Endothelial cell of umbilical vein (primary cell): ENCODE results near the gene MIEF1. TPM values are rescaled to one million over a fixed set of nuclear protein-coding genes. Genes with fewer than 3 reads are reported as not detected.

Source experiments
- BruUV-seq: library from RNA; stranded (reverse); fragments of 400-500 nt; replicated peaks from 2 replicates; lab custom pipeline; 2021; lab: Mats Ljungman, UMichigan
- CTCF ChIA-PET: fragments of 300-600, 350-600 bp; sonication (Branson Sonifier 250); formaldehyde crosslinking; loops from one replicate; lab custom pipeline; 2021; ENCODE audit warnings: antibody characterized with exemption, inconsistent platforms; lab: Charles Lee
- POLR2A ChIA-PET: fragments of 300-600, 350-600 bp; sonication (Branson Sonifier 250); formaldehyde crosslinking; loops from one replicate; lab custom pipeline; 2021; ENCODE audit warnings: antibody characterized with exemption, inconsistent platforms; lab: Charles Lee
- DNase-seq: peaks from one replicate; pipeline ENCODE4 v3.0.0-alpha.2; 2011; ENCODE audit warnings: low read depth, low spot score
- FAIRE-seq: peaks from 2 replicates; lab custom pipeline; 2011; peaks lifted over from hg19 to GRCh38; lab: Jason Lieb, UNC
- H2AFZ ChIP-seq: 2 replicates; pipeline ENCODE4 v1.6.0; 2012; ENCODE audit warnings: low read depth, low read length, control low read depth, inconsistent platforms
- H3K27ac ChIP-seq: 2 replicates; pipeline ENCODE4 v1.5.1; 2011; ENCODE audit warnings: low read depth, mild to moderate bottlenecking, control low read depth, low read length, moderate library complexity; ENCODE audit not compliant: insufficient read depth
- H3K27me3 ChIP-seq, 2 experiments: 2 replicates each; pipeline versions ENCODE4 v1.6.0 to v1.6.1; 2011; ENCODE audit warnings: low read length in 2 of 2, mixed read lengths in 1 of 2; ENCODE audit not compliant: control insufficient read depth in 2 of 2, insufficient read depth in 2 of 2
- H3K36me3 ChIP-seq, 2 experiments: 2 replicates in 1 of 2; 3 replicates in 1 of 2; pipeline ENCODE4 v1.5.1; 2011; ENCODE audit warnings: low read length in 2 of 2, mild to moderate bottlenecking in 1 of 2, moderate library complexity in 1 of 2; ENCODE audit not compliant: control insufficient read depth in 2 of 2, insufficient read depth in 2 of 2; ENCODE audit errors: extremely low read depth in 1 of 2
- H3K4me1 ChIP-seq: 3 replicates; pipeline ENCODE4 v1.5.1; 2011; ENCODE audit warnings: mild to moderate bottlenecking, low read length; ENCODE audit not compliant: control insufficient read depth, insufficient read depth; ENCODE audit errors: extremely low read depth
- H3K4me2 ChIP-seq: 2 replicates; pipeline ENCODE4 v1.6.1; 2011; ENCODE audit warnings: low read length, control low read depth, mixed read lengths; ENCODE audit not compliant: insufficient read depth
- H3K4me3 ChIP-seq, 3 experiments: fragments of 200-600 bp in 1 of 3; sonication (generic), shearing (Covaris generic) in 1 of 3; replicated peaks in 1 of 3; 2 replicates each; pipeline ENCODE4 v1.5.1; 2011 to 2016; ENCODE audit warnings: control low read depth in 3 of 3, low read length in 3 of 3, mild to moderate bottlenecking in 2 of 3, inconsistent platforms in 1 of 3, low read depth in 1 of 3, moderate library complexity in 1 of 3; ENCODE audit not compliant: insufficient read depth in 1 of 3
- H3K79me2 ChIP-seq: 2 replicates; pipeline ENCODE4 v1.6.0; 2012; ENCODE audit warnings: low read length, inconsistent platforms; ENCODE audit not compliant: control insufficient read depth, insufficient read depth
- H3K9ac ChIP-seq: replicated peaks from 2 replicates; pipeline ENCODE3; 2011; ENCODE audit warnings: low read length, control low read depth; ENCODE audit not compliant: insufficient read depth; ENCODE audit errors: extremely low read depth
- H3K9me1 ChIP-seq: replicated peaks from 3 replicates; pipeline ENCODE4 v1.6.0; 2011; ENCODE audit warnings: mild to moderate bottlenecking, low read length; ENCODE audit not compliant: control insufficient read depth, insufficient read depth; ENCODE audit errors: extremely low read depth
- H3K9me3 ChIP-seq: replicated peaks from 2 replicates; pipeline ENCODE4 v1.5.1; 2012; ENCODE audit warnings: low read length, inconsistent platforms; ENCODE audit not compliant: control insufficient read depth, insufficient read depth
- H4K20me1 ChIP-seq: replicated peaks from 2 replicates; pipeline ENCODE3; 2011; ENCODE audit warnings: mild to moderate bottlenecking, low read length; ENCODE audit not compliant: control insufficient read depth, insufficient read depth; ENCODE audit errors: extremely low read depth
- CTCF ChIP-seq, 2 donors: IDR thresholded peaks; 1 replicate in 1 of 2; 2 replicates in 1 of 2; pipeline ENCODE4 v1.5.1; 2011; ENCODE audit warnings: low read length in 2 of 2, mild to moderate bottlenecking in 2 of 2, moderate library complexity in 2 of 2, control low read depth in 1 of 2, inconsistent platforms in 1 of 2, low read depth in 1 of 2; ENCODE audit not compliant: insufficient read depth in 1 of 2; ENCODE audit errors: extremely low read depth in 1 of 2
- EZH2 ChIP-seq: IDR thresholded peaks from 2 replicates; pipeline ENCODE4 v1.6.1; 2012; ENCODE audit warnings: borderline replicate concordance, low read depth, mild to moderate bottlenecking, moderate library complexity, low read length, inconsistent platforms; ENCODE audit not compliant: severe bottlenecking
- FOS ChIP-seq: IDR thresholded peaks from 2 replicates; pipeline ENCODE4 v1.6.1; 2011; ENCODE audit warnings: mild to moderate bottlenecking, low read length, moderate library complexity, borderline replicate concordance; ENCODE audit not compliant: insufficient read depth
- GATA2 ChIP-seq: IDR thresholded peaks from 2 replicates; pipeline ENCODE4 v1.7.0; 2011; ENCODE audit warnings: low read depth, mild to moderate bottlenecking, moderate library complexity, mixed read lengths, low read length; ENCODE audit not compliant: insufficient read length, insufficient read depth
- JUN ChIP-seq: IDR thresholded peaks from 2 replicates; pipeline ENCODE4 v1.6.1; 2011; ENCODE audit warnings: borderline replicate concordance, low read depth; ENCODE audit not compliant: insufficient read length, insufficient read depth
- MYC ChIP-seq: IDR thresholded peaks from one replicate; pipeline ENCODE4 v1.6.1; 2011; ENCODE audit warnings: mild to moderate bottlenecking, low read depth, low read length
- POLR2A ChIP-seq: IDR thresholded peaks from 2 replicates; pipeline ENCODE4 v1.6.1; 2012; ENCODE audit warnings: low read depth, mild to moderate bottlenecking, control low read depth, low read length
- dilution Hi-C: fragments of 300-500 bp; cut with MboI; formaldehyde crosslinking; loops from one replicate; pipeline ENCODE4 v1.15.0; 2019; ENCODE audit warnings: low sequenced_read_pairs; ENCODE audit not compliant: extremely low pct_ligation_motif_present
- intact Hi-C: fragments of 100-400 bp; cut with micrococcal nuclease; formaldehyde crosslinking; loops from one replicate; pipeline ENCODE4 v1.10.0; 2022
- polyA plus RNA-seq, 4 experiments: library from polyadenylated mRNA; depleted of rRNA in 3 of 4; stranded (reverse) in 3 of 4; unstranded in 1 of 4; fragments of >200 nt; gene quantifications; 2 replicates each; pipeline versions ENCODE4 v1.2.1 to v1.2.3, GENCODE V29; 2011 to 2012; ENCODE audit warnings: missing spikeins in 1 of 4
- total RNA-seq: library from RNA; stranded (reverse); gene quantifications from 2 replicates; pipeline ENCODE4 v1.2.3, GENCODE V29; 2021
- TF ChIP-seq, protein P1 (sequence below): IDR thresholded peaks from 2 replicates; pipeline ENCODE4 v1.6.1; 2011; ENCODE audit not compliant: insufficient read depth, insufficient read length

MIEF1 gene
- total and polyA plus RNA-seq, 2 donors (not counting 3 experiments of a cell fraction or from before 2014, with no cell fraction given): 14.2 to 31.1 TPM

DNA sequence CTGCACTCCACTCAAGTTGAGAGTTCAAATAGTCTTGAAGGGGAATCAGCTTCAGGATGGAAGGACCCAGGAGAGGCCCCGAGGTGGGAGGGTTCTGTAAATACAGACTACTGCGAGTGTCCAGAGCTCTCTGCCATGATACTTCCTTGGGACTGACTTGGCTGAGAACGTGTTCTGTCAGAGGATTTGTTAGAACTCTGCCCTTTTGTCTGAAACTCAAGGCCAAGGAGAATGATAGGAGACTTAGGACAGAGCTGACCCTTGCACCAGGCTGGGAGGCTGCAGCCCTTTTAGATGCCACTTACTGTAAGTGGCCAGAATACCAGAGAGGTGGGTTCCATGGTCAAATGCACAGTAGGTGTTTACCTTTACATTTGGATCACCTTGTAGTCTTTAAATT is 15.4 kb downstream of the MIEF1 start:
- Histone ChIP-seq H3K4me3 (no peak overlapping the region), H3K4me1 (peaks cover 9% of the 10 kb centered on the region), H3K27ac (no peak overlapping the region), H3K9me3 (no peaks in the 10 kb centered on the region), H3K9me1 (no peaks in the 10 kb centered on the region), H3K4me2 (no peak overlapping the region), H4K20me1 (no peaks in the 10 kb centered on the region), H3K79me2 (peaks cover 32% of the 10 kb centered on the region), H3K36me3 (peaks cover 19 to 30% of the 10 kb centered on the region in 2 experiments), H2AFZ (no peak overlapping the region), H3K9ac (no peak overlapping the region), H3K27me3 (no peaks in the 10 kb centered on the region)
- no peak for TF ChIP-seq JUN
- TF ChIP-seq, protein P1, sequence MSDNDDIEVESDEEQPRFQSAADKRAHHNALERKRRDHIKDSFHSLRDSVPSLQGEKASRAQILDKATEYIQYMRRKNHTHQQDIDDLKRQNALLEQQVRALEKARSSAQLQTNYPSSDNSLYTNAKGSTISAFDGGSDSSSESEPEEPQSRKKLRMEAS: no peak
- no peak for TF ChIP-seq POLR2A
- no peak for TF ChIP-seq EZH2
- TF ChIP-seq FOS: no peak
- no peak for TF ChIP-seq GATA2
- POLR2A ChIA-PET: interaction anchor here (1.6 kb wide), 1 partner anchor 15 kb away, joined by 5 read pairs; the partner anchor contains the start of gene MIEF1
- CTCF ChIA-PET: interaction anchor here (0.8 to 5.6 kb wide), 5 partner anchors 12 to 23 kb away, joined by 4 to 58 read pairs (median 16); partner anchors contain the start of gene MIEF1
- FAIRE-seq: no peak
- dilution Hi-C loops: no loop called here
- BruUV-seq: no TSS peak
- intact Hi-C loops: loop anchor here (5.0 kb wide), 1 partner anchor 120 kb away; the partner anchor contains the start of gene TAB1
- no peak for DNase-seq

DNA sequence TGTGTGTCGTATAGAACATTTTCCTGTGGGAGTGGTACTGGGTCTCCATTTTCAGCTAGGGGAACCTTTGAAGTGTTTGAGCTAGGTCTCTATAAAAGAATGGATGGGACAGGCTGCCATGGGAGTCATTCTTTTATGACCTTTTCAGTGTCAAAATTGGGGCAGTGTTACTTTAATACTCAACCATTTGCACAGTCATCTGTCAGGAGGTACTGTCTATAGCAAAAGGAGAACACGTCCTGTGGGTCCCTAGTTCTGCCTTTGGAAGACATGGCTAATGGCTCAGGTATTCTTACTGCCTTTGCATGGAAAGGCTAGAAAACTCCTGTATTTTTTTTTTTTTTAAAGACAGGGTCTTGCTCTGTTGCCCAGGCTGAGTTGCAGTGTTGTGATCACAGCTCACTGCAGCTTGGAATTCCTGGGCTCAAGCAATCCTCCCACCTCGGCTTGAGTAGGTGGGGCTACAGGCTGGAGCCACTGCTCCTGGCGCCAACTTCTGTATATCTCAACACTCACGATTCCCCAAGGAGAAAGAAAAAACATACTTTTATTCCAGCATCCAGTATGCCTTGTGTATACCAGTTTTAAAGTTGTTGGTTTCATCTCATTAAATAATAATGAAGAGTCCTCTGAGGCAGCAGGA is 16.2 kb downstream of the MIEF1 start:
- ChIA-PET POLR2A (no interaction called here), CTCF (interaction anchor here (0.8 to 5.6 kb wide), 4 partner anchors 11 to 22 kb away, joined by 5 to 58 read pairs (median 20); partner anchors contain the start of gene MIEF1)
- H3K4me3 ChIP-seq: no peak overlapping the region
- peaks cover 15% of the 10 kb centered on the region for H3K4me1 ChIP-seq
- no peak overlapping the region for H2AFZ ChIP-seq
- DNase-seq (no peak), FAIRE-seq (peak; percentile 48)
- H3K27me3 ChIP-seq: no peaks in the 10 kb centered on the region
- TF ChIP-seq POLR2A: no peak
- TF ChIP-seq, protein P1: no peak
- no peak for TF ChIP-seq MYC
- no peak for TF ChIP-seq CTCF (IDR thresholded peaks at IDR 0.05; ENCODE audit: extremely low read depth in 1 of 2, insufficient read depth in 1 of 2, low read depth in 1 of 2, low read length in 2 of 2)
- TF ChIP-seq FOS: no peak
- TF ChIP-seq JUN: no peak
- no peak for TF ChIP-seq EZH2
- no peak for TF ChIP-seq GATA2
- H3K36me3 ChIP-seq: peaks cover 18 to 33% of the 10 kb centered on the region in 2 experiments
- H3K79me2 ChIP-seq: peaks cover 40% of the 10 kb centered on the region
- no peak overlapping the region for H3K4me2 ChIP-seq
- intact Hi-C loops: loop anchor here (5.0 kb wide), 1 partner anchor 121 kb away; the partner anchor contains the start of gene TAB1
- no peak overlapping the region for H3K9ac ChIP-seq
- dilution Hi-C loops: no loop called here
- no TSS peak for BruUV-seq
- no peaks in the 10 kb centered on the region for H3K9me1 ChIP-seq
- H3K27ac ChIP-seq: no peak overlapping the region
- H4K20me1 ChIP-seq: no peaks in the 10 kb centered on the region
- no peaks in the 10 kb centered on the region for H3K9me3 ChIP-seq
